Muscle layer of duodenum (tissue), 2 donors: ENCODE measurements around the gene ODC1.

Experiments
- H3K27ac ChIP-seq: one replicate; pipeline ENCODE4 v1.7.0; 2013; ENCODE audit warnings: mild to moderate bottlenecking, low read length
- H3K27me3 ChIP-seq: one replicate; pipeline ENCODE4 v1.7.0; 2013; ENCODE audit warnings: low read depth, mild to moderate bottlenecking, control low read depth, low read length
- H3K36me3 ChIP-seq, 2 donors: one replicate each; pipeline ENCODE4 v1.7.0; 2013; ENCODE audit warnings: low read length in 2 of 2, control low read depth in 1 of 2, mild to moderate bottlenecking in 1 of 2; ENCODE audit not compliant: insufficient read depth in 2 of 2, control insufficient read depth in 1 of 2
- H3K4me1 ChIP-seq, 2 donors: one replicate each; pipeline ENCODE4 v1.7.0; 2013; ENCODE audit warnings: low read length in 2 of 2, mild to moderate bottlenecking in 2 of 2, control low read depth in 1 of 2, moderate library complexity in 1 of 2; ENCODE audit not compliant: insufficient read depth in 2 of 2, control insufficient read depth in 1 of 2
- H3K4me3 ChIP-seq, 2 donors: one replicate each; pipeline ENCODE4 v1.7.0; 2013; ENCODE audit warnings: low read length in 2 of 2, low read depth in 1 of 2, mild to moderate bottlenecking in 1 of 2
- H3K9me3 ChIP-seq, 2 donors: one replicate each; pipeline ENCODE4 v1.7.0; 2013; ENCODE audit warnings: low read length in 2 of 2, control low read depth in 1 of 2, mild to moderate bottlenecking in 1 of 2; ENCODE audit not compliant: control insufficient read depth in 1 of 2
- donor health status: healthy.

ODC1 gene

GRCh38 chr2:10402062-10402585, 46.0 kb downstream of the ODC1 start:
- Histone ChIP-seq H3K4me3 (no peak overlapping the region), H3K36me3 (no peaks in the 10 kb centered on the region), H3K9me3 (no peaks in the 10 kb centered on the region), H3K27me3 (no peaks in the 10 kb centered on the region), H3K27ac (no peak overlapping the region), H3K4me1 (peaks cover 6 to 24% of the 10 kb centered on the region in 2 donors)

GRCh38 chr2:10400978-10401951, 46.9 kb downstream of the ODC1 start:
- Histone ChIP-seq H3K27ac (peak overlapping the region; percentile 0), H3K4me1 (peaks cover 6 to 16% of the 10 kb centered on the region in 2 donors), H3K27me3 (no peaks in the 10 kb centered on the region), H3K9me3 (no peaks in the 10 kb centered on the region), H3K36me3 (no peaks in the 10 kb centered on the region), H3K4me3 (no peak overlapping the region)

GRCh38 chr2:10400568-10400977, 47.6 kb downstream of the ODC1 start:
- H3K4me1 ChIP-seq = peaks cover 6 to 12% of the 10 kb centered on the region in 2 donors
- H3K4me3 ChIP-seq = no peak overlapping the region
- H3K27me3 ChIP-seq = no peaks in the 10 kb centered on the region
- no peaks in the 10 kb centered on the region for H3K9me3 ChIP-seq
- H3K36me3 ChIP-seq = no peaks in the 10 kb centered on the region
- no peak overlapping the region for H3K27ac ChIP-seq

- no peaks in the 10 kb centered on the region for H3K9me3 ChIP-seq
- no peak overlapping the region for H3K27ac ChIP-seq
- no peaks in the 10 kb centered on the region for H3K36me3 ChIP-seq
- H3K4me1 ChIP-seq = peaks cover 6 to 12% of the 10 kb centered on the region in 2 donors
- no peaks in the 10 kb centered on the region for H3K27me3 ChIP-seq
- H3K4me3 ChIP-seq = no peak overlapping the region
Observed at GRCh38 chr2:10400002-10400401, 48.1 kb downstream of the ODC1 start.

GRCh38 chr2:10399358-10399757, 48.8 kb downstream of the ODC1 start:
- no peaks in the 10 kb centered on the region for H3K36me3 ChIP-seq
- no peaks in the 10 kb centered on the region for H3K9me3 ChIP-seq
- H3K27ac ChIP-seq = no peak overlapping the region
- H3K4me3 ChIP-seq = no peak overlapping the region
- H3K4me1 ChIP-seq = peaks cover 6 to 12% of the 10 kb centered on the region in 2 donors
- H3K27me3 ChIP-seq = no peaks in the 10 kb centered on the region

GRCh38 chr2:10398496-10398895, 49.6 kb downstream of the ODC1 start:
- Histone ChIP-seq H3K36me3 (no peaks in the 10 kb centered on the region), H3K27me3 (no peaks in the 10 kb centered on the region), H3K4me1 (peaks cover 6 to 12% of the 10 kb centered on the region in 2 donors), H3K4me3 (no peak overlapping the region), H3K27ac (no peak overlapping the region), H3K9me3 (no peaks in the 10 kb centered on the region)

GRCh38 chr2:10397878-10398277, 50.2 kb downstream of the ODC1 start:
- Histone ChIP-seq H3K4me3 (no peak overlapping the region), H3K36me3 (no peaks in the 10 kb centered on the region), H3K27ac (no peak overlapping the region), H3K27me3 (no peaks in the 10 kb centered on the region), H3K4me1 (peaks cover 6 to 12% of the 10 kb centered on the region in 2 donors), H3K9me3 (no peaks in the 10 kb centered on the region)

- Histone ChIP-seq H3K36me3 (no peaks in the 10 kb centered on the region), H3K4me3 (no peak overlapping the region), H3K9me3 (no peaks in the 10 kb centered on the region), H3K4me1 (peaks cover 6 to 12% of the 10 kb centered on the region in 2 donors), H3K27me3 (no peaks in the 10 kb centered on the region), H3K27ac (no peak overlapping the region)
Observed at GRCh38 chr2:10397297-10397875, 50.7 kb downstream of the ODC1 start.

- Histone ChIP-seq H3K36me3 (no peaks in the 10 kb centered on the region), H3K4me1 (peaks cover 3 to 12% of the 10 kb centered on the region in 2 donors), H3K9me3 (no peaks in the 10 kb centered on the region), H3K4me3 (no peak overlapping the region), H3K27me3 (no peaks in the 10 kb centered on the region), H3K27ac (no peak overlapping the region)
Observed at GRCh38 chr2:10396464-10396863, 51.7 kb downstream of the ODC1 start.

GRCh38 chr2:10395893-10396292, 52.2 kb downstream of the ODC1 start:
- Histone ChIP-seq H3K36me3 (no peaks in the 10 kb centered on the region), H3K9me3 (no peaks in the 10 kb centered on the region), H3K4me3 (no peak overlapping the region), H3K27me3 (no peaks in the 10 kb centered on the region), H3K4me1 (peaks cover 0 to 6% of the 10 kb centered on the region in 2 donors), H3K27ac (no peak overlapping the region)

- no peak overlapping the region for H3K27ac ChIP-seq
- H3K36me3 ChIP-seq = no peaks in the 10 kb centered on the region
- H3K4me3 ChIP-seq = no peak overlapping the region
- H3K27me3 ChIP-seq = no peaks in the 10 kb centered on the region
- H3K9me3 ChIP-seq = no peaks in the 10 kb centered on the region
- peaks cover 0 to 3% of the 10 kb centered on the region in 2 donors for H3K4me1 ChIP-seq
Observed at GRCh38 chr2:10393640-10393982, 54.5 kb downstream of the ODC1 start.
